ENCODE data around the gene NKPD1. TPM values are rescaled to one million over a fixed set of nuclear protein-coding genes. Genes with fewer than 3 reads are reported as not detected.

Gene NKPD1
- total and polyA plus RNA-seq, 4 donors, result not detected

DNA sequence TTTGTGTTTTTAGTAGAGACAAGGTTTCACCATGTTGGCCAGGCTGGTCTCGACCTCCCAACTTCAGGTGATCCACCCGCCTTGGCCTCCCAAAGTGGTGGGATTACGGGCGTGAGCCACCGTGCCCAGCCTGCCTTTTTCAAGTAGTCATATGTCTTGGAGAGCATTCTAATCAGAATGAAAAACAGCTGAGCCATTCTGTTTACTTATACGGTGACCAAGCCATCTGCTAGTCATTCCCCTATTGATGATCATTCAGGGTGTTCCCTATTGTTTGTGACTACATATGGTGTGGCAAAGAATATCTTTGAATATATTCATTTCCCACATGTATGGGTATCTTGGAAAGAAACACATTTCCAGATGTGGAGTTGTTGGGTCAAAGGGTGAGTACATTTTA, 35.0 kb upstream of the NKPD1 start:
- no peak overlapping the region for H3K27ac ChIP-seq (ENCODE audit: low read depth in 1 of 2, low read length in 2 of 2)
- DNase-seq (ENCODE audit: low spot score), result no peak
- H3K27me3 ChIP-seq (ENCODE audit: control insufficient read depth in 4 of 4, insufficient read depth in 4 of 4, low read length in 3 of 4), result no peaks in the 10 kb centered on the region
- no peaks in the 10 kb centered on the region for H3K4me1 ChIP-seq (ENCODE audit: control insufficient read depth in 4 of 4, insufficient read depth in 4 of 4, low read length in 3 of 4)
- H3K9me3 ChIP-seq (ENCODE audit: control insufficient read depth in 4 of 4, low read length in 3 of 4), result no peaks in the 10 kb centered on the region
- H3K4me3 ChIP-seq (ENCODE audit: low read depth in 1 of 3, low read length in 3 of 3), result no peak overlapping the region
- peaks cover 0 to 3% (median 0%) of the 10 kb centered on the region in 4 donors for H3K36me3 ChIP-seq (ENCODE audit: control insufficient read depth in 4 of 4, insufficient read depth in 3 of 4, low read depth in 1 of 4, low read length in 3 of 4)
- no peak overlapping the region for H3K9ac ChIP-seq (ENCODE audit: low read depth in 1 of 2, low read length in 2 of 2)
- no peak for TF ChIP-seq RAD21 (IDR thresholded peaks at IDR 0.05)
- 86% methylated on average over 6 of the region's 6 CpGs for WGBS

DNA sequence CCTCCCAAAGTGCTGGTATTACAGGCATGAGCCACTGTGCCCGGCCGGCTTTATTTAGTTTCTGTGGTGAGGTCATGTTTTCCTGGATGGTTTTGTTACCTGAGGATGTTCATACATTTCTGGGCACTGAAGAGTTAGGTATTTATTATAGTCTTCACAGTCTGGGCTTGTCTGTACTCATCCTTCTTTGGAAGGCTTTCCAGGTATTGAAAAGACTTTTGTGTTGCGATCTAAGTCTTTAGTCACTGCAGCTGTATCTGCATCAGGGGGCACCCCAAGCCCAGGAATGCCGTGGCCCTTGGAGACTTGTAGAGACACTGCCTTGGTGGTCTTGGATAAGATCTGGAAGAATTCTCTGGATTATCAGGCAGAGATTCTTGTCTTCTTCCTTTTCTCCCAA, 30.6 kb upstream of the NKPD1 start:
- no peak overlapping the region for H3K27ac ChIP-seq (ENCODE audit: low read depth in 1 of 2, low read length in 2 of 2)
- no peak overlapping the region for H3K9ac ChIP-seq (ENCODE audit: low read depth in 1 of 2, low read length in 2 of 2)
- 95% methylated on average over 4 of the region's 4 CpGs for WGBS
- DNase-seq (ENCODE audit: low spot score), result no peak
- no peaks in the 10 kb centered on the region for H3K9me3 ChIP-seq (ENCODE audit: control insufficient read depth in 4 of 4, low read length in 3 of 4)
- H3K4me1 ChIP-seq (ENCODE audit: control insufficient read depth in 4 of 4, insufficient read depth in 4 of 4, low read length in 3 of 4), result peaks cover 0 to 7% (median 3%) of the 10 kb centered on the region in 4 donors
- no peak overlapping the region for H3K4me3 ChIP-seq (ENCODE audit: low read depth in 1 of 3, low read length in 3 of 3)
- peaks cover 0 to 3% (median 0%) of the 10 kb centered on the region in 4 donors for H3K36me3 ChIP-seq (ENCODE audit: control insufficient read depth in 4 of 4, insufficient read depth in 3 of 4, low read depth in 1 of 4, low read length in 3 of 4)
- no peaks in the 10 kb centered on the region for H3K27me3 ChIP-seq (ENCODE audit: control insufficient read depth in 4 of 4, insufficient read depth in 4 of 4, low read length in 3 of 4)
- TF ChIP-seq FOXA2 (IDR thresholded peaks at IDR 0.05) (no peak), HNF4G (IDR thresholded peaks at IDR 0.05) (no peak), GABPA (IDR thresholded peaks at IDR 0.05 in 1 of 2, conservative IDR thresholded peaks at IDR 0.05 in 1 of 2) (no peak), EGR1 (IDR thresholded peaks at IDR 0.05; ENCODE audit: low read depth in 2 of 2) (no peak), REST (IDR thresholded peaks at IDR 0.05) (no peak), RXRA (IDR thresholded peaks at IDR 0.05) (no peak), YY1 (IDR thresholded peaks at IDR 0.05) (no peak), MAX (IDR thresholded peaks at IDR 0.05) (no peak)
- TF ChIP-seq, protein P1, sequence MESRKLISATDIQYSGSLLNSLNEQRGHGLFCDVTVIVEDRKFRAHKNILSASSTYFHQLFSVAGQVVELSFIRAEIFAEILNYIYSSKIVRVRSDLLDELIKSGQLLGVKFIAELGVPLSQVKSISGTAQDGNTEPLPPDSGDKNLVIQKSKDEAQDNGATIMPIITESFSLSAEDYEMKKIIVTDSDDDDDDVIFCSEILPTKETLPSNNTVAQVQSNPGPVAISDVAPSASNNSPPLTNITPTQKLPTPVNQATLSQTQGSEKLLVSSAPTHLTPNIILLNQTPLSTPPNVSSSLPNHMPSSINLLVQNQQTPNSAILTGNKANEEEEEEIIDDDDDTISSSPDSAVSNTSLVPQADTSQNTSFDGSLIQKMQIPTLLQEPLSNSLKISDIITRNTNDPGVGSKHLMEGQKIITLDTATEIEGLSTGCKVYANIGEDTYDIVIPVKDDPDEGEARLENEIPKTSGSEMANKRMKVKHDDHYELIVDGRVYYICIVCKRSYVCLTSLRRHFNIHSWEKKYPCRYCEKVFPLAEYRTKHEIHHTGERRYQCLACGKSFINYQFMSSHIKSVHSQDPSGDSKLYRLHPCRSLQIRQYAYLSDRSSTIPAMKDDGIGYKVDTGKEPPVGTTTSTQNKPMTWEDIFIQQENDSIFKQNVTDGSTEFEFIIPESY (IDR thresholded peaks at IDR 0.05), result no peak
- TF ChIP-seq, protein P2, sequence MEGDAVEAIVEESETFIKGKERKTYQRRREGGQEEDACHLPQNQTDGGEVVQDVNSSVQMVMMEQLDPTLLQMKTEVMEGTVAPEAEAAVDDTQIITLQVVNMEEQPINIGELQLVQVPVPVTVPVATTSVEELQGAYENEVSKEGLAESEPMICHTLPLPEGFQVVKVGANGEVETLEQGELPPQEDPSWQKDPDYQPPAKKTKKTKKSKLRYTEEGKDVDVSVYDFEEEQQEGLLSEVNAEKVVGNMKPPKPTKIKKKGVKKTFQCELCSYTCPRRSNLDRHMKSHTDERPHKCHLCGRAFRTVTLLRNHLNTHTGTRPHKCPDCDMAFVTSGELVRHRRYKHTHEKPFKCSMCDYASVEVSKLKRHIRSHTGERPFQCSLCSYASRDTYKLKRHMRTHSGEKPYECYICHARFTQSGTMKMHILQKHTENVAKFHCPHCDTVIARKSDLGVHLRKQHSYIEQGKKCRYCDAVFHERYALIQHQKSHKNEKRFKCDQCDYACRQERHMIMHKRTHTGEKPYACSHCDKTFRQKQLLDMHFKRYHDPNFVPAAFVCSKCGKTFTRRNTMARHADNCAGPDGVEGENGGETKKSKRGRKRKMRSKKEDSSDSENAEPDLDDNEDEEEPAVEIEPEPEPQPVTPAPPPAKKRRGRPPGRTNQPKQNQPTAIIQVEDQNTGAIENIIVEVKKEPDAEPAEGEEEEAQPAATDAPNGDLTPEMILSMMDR (IDR thresholded peaks at IDR 0.05; ENCODE audit: low read depth, low read length, missing input control), result no peak
